T-helper 2 cell treated with Interferon-gamma antibody and Interleukin-4, amounts not matched to agents 5 μg/mL and 100 μg/mL, for 36 hours (primary cell): ENCODE measurements around the gene GNAQ.

Experiments
- DNase-seq: peaks from one replicate; pipeline ENCODE4 v3.0.0; 2021; ENCODE audit warnings: low spot score
- H3K27ac Mint-ChIP-seq: one replicate; pipeline ENCODE4 v1.8.0; 2021; ENCODE audit warnings: mild to moderate bottlenecking, mixed read lengths
- H3K27me3 Mint-ChIP-seq: one replicate; pipeline ENCODE4 v1.8.0; 2021; ENCODE audit warnings: low read depth, mixed read lengths
- H3K36me3 Mint-ChIP-seq: one replicate; pipeline ENCODE4 v1.8.0; 2021; ENCODE audit warnings: low read depth, mixed read lengths
- H3K4me1 Mint-ChIP-seq: one replicate; pipeline ENCODE4 v1.8.0; 2021; ENCODE audit warnings: low read depth, mixed read lengths
- H3K4me3 Mint-ChIP-seq: one replicate; pipeline ENCODE4 v1.8.0; 2022; ENCODE audit warnings: mild to moderate bottlenecking, moderate library complexity, mixed read lengths
- H3K9me3 Mint-ChIP-seq: one replicate; pipeline ENCODE4 v1.8.0; 2021; ENCODE audit warnings: mixed read lengths

GNAQ gene

DNA sequence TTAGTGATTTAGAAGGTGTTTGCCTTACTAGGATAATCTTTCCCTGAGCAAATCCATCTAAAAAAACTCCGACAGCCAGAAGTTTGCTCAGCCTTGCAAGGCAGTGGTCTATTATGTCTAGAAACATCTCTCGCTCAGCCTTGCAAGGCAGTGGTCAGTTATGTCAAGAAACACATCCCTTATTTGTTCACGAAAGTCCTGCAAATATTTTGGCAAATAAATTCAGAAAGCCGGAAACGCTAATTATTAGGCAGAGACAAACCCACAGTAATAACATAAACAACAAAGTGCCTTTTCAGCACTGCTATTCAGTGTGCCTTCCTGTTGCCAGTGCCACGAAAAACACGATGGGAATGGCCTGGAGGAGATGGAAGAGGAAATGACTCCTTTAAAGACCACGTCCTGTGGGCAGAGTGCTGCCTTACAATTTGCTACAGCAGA lies 184.5 kb downstream of the GNAQ start:
- Mint-ChIP-seq H3K4me1 (peaks cover 40% of the 10 kb centered on the region), H3K27me3 (no peaks in the 10 kb centered on the region), H3K4me3 (no peak overlapping the region), H3K36me3 (peaks cover 2% of the 10 kb centered on the region), H3K27ac (no peak overlapping the region), H3K9me3 (no peaks in the 10 kb centered on the region)
- DNase-seq: no peak

DNA sequence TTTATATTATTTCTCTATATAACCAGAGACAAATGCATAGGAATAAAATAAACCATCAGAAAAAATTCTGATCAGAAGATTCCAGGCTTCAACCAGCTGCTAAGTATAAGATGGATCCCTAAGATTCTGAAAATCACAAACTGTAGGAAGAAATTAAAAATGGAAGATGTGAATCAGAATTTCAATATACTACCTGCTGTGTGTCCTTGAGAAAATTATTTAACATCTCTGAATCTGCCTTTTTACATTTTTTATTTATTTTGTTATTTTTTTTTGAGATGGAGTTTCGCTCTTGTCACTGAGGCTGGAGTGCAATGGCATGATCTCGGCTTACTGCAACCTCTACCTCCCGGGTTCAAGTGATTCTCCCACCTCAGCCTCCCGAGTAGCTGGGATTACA lies 187.2 kb downstream of the GNAQ start:
- Mint-ChIP-seq H3K4me3 (no peak overlapping the region), H3K27me3 (no peaks in the 10 kb centered on the region), H3K4me1 (peaks cover 47% of the 10 kb centered on the region), H3K27ac (no peak overlapping the region), H3K9me3 (no peaks in the 10 kb centered on the region), H3K36me3 (peaks cover 3% of the 10 kb centered on the region)
- no peak for DNase-seq

DNA sequence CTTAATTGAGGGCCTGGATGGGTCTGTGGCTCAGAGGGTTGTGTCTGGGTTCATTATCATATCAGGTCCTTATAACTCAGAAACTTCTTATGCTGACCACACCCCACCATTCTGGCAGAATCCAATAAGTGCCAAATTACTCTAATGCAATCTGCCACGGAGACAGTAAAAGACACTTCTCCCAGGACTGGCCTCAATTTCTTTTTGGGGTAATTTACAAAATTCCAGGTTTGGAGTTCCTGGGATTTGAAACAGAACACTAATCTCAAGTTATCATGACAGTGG lies 187.8 kb downstream of the GNAQ start:
- H3K36me3 Mint-ChIP-seq: peaks cover 1% of the 10 kb centered on the region
- peaks cover 45% of the 10 kb centered on the region for H3K4me1 Mint-ChIP-seq
- H3K9me3 Mint-ChIP-seq: no peaks in the 10 kb centered on the region
- H3K27me3 Mint-ChIP-seq: no peaks in the 10 kb centered on the region
- H3K4me3 Mint-ChIP-seq: no peak overlapping the region
- H3K27ac Mint-ChIP-seq: no peak overlapping the region
- DNase-seq: no peak

DNA sequence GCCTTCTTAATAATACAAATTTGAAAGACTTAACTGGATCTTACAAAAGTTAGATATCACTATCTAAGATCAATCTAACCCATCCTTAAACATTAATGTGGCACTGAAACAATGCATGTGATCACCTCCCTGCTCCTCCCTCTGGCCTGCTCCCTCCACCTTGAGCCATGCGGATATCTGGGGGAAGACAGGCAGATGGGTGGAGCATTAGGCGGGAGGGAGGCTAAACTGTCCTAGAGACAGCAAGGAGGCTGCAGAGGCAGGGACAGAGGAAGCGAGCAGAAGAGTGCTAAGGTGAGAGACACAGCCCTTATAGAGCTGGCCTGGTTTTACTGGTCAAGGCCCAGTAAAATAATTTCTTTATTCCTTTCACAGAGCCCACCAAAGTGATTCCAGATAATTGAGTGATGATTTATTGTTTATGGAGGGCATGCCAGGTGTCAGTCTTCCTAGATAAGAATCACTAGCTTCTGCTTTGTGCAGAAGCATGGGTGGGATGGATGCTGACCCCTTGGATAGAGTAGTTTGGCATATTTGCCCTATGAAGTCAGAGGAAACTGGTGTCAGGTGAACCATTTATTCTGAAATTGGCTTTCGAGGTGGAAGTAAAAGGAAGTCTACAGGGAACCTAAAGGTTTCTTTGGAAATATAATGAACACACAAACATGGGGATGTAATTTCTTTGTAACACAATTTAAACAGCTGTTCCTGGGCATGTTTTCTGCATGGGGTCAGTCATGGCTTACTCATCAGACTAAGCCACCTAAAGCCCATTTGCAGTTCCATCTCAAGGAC lies 188.3 kb downstream of the GNAQ start:
- no peak for DNase-seq
- no peak overlapping the region for H3K27ac Mint-ChIP-seq
- no peak overlapping the region for H3K4me3 Mint-ChIP-seq
- no peaks in the 10 kb centered on the region for H3K27me3 Mint-ChIP-seq
- H3K36me3 Mint-ChIP-seq: peaks cover 1% of the 10 kb centered on the region
- peaks cover 41% of the 10 kb centered on the region for H3K4me1 Mint-ChIP-seq
- no peaks in the 10 kb centered on the region for H3K9me3 Mint-ChIP-seq

DNA sequence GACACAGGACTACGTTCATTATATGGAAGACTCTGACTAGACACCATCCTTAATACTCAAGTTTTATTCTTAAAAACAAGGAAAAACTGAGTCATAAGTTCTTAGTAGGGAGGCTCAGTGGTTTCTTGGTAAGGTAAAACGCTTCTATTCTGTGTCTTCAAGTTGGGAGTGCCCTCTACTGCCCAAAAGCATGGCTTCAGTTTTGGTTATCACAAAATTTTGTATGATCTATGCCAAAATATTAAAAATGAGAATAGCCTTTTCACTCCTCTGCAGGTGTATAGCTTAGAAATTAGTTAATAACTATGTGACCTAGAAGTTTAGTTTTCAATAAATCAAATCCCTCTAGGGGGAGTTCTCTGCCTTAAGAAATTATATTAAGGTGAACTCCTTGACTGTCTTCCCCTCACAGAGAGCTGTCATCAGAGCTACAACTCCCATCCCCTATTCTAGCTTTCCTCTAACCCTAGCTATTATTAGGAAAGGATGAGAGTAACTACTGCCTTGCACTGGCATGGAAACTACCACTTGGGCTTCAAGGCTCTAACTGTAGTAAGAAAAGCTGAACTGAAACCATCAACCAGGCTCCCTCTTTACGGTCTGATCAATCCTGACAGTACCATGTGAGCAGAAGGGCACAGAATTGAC lies 189.7 kb downstream of the GNAQ start:
- Mint-ChIP-seq H3K9me3 (no peaks in the 10 kb centered on the region), H3K4me3 (no peak overlapping the region), H3K27me3 (no peaks in the 10 kb centered on the region), H3K27ac (peak overlapping the region; percentile 21), H3K4me1 (peaks cover 27% of the 10 kb centered on the region), H3K36me3 (peaks cover 1% of the 10 kb centered on the region)
- no peak for DNase-seq

DNA sequence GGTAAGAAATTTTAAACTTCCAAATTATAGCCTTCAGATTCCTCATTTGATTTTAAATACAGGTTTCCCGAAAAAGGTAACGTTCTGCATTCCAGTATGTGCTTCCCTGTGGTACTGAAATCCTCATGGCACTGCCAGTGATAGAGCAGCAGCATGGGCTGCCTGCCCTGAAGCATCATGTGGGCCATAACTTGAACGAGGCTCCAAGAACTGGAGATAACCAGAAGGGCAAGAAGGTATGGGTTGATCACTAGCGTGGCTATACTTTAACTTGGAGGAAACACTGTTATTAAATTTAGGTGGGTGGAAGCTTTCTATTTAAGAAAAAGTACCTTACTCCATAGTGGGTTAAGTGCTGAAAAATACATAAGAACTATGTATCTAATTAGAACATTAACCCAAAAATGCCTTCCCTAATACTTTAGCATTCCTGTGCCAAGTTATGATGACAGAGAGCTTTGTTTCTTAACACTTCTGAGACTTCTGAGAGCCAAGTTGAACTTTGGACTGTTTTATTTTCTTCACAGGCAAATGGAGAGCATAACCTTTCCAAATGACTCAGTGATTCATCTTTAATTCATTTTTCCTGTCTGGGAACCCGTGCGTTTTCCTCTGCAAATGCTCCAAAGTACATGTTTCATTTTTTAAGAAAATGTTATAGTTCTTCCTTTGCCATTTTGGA lies 192.0 kb downstream of the GNAQ start:
- Mint-ChIP-seq H3K4me3 (no peak overlapping the region), H3K27me3 (no peaks in the 10 kb centered on the region), H3K4me1 (peaks cover 17% of the 10 kb centered on the region), H3K9me3 (no peaks in the 10 kb centered on the region), H3K36me3 (peaks cover 1% of the 10 kb centered on the region), H3K27ac (no peak overlapping the region)
- DNase-seq: no peak

DNA sequence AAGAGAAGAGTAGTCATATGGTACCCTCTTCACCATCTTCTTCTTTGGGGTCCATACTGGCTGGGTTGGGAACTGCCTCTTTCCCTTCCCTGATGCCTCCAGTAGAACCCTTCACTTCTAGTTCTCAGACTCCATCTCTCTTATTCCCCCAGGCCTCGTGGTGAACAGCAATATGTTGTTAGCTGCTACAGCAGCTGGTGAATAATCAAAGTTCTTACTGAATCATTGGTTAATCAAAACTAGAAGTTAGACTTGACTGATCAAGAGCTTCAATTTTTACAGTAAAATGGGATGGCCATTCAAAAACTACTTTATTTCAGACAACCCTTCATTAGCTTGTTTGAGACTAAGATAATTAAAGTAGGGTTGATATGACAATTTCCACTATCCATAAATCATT lies 192.6 kb downstream of the GNAQ start:
- no peak for DNase-seq
- Mint-ChIP-seq H3K27ac (no peak overlapping the region), H3K4me3 (no peak overlapping the region), H3K4me1 (peaks cover 16% of the 10 kb centered on the region), H3K27me3 (no peaks in the 10 kb centered on the region), H3K36me3 (peaks cover 1% of the 10 kb centered on the region), H3K9me3 (no peaks in the 10 kb centered on the region)

DNA sequence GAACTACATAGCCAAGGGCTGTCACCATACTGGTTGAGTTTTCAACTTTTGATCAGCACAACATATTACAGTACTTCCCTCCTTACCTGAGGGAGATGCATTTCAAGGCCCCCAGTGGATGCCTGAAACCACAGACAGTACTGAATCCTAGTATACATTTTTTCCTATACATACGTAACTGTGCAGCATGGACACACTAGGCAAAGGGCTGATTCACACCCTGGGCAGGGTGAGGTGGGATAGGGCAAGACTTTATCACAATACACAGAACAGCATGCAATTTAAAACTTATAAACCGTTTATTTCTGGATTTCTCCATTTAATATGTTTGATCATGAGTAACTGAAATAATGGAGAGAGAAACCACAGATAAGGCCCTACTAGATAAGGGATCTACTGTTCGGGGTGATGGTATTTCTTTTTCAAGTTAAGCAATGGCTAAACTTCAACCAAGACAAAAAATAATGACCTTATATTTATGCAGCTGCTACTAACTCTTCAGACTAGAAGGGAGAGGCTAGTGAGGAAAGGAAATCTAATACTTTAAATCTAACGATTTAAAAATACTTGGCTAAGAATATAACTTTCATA lies 196.6 kb downstream of the GNAQ start:
- Mint-ChIP-seq H3K27me3 (no peaks in the 10 kb centered on the region), H3K4me1 (no peaks in the 10 kb centered on the region), H3K4me3 (no peak overlapping the region), H3K9me3 (no peaks in the 10 kb centered on the region), H3K27ac (no peak overlapping the region), H3K36me3 (peaks cover 5% of the 10 kb centered on the region)
- no peak for DNase-seq

DNA sequence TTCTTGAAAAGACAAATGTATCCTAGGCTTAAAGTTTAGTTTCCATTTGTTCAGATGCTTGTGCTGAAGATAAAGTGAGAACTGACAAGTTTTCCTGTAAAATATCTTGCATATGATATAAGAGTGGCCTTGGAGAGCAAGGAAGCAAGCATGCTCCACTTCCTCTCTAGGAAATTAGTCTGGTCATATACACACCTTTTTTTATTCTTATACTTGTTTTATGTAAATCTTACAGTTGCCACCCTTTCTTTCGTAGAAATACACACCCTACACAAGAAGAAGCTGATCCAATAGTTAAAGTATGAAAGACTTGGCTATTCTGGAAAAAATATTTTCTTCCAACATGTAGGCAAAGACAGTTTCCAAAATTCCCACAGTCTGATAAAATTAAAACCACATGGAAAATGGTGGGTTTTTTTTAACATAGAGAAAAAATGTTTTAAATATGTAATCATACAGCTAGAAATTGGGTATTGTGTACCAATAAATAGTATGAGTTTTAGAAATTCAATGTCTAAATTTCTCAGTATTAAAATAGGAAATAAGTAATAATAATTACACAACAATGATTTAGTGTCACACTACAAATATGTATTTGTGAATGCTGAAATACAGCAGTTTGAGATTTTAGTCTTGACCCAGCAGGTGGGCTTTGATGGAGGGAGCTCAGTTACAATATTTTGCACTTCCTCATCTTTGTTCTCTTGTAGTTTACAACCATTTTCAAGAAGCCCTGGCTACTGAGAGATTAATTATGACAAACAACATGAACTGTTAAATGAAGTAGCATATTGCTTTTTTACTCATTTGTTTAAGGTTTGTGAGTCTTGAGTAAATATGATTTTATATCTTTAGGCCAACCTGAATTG lies 197.8 kb downstream of the GNAQ start:
- H3K27me3 Mint-ChIP-seq: no peaks in the 10 kb centered on the region
- H3K27ac Mint-ChIP-seq: no peak overlapping the region
- no peak for DNase-seq
- peaks cover 2% of the 10 kb centered on the region for H3K4me1 Mint-ChIP-seq
- H3K4me3 Mint-ChIP-seq: no peak overlapping the region
- H3K9me3 Mint-ChIP-seq: no peaks in the 10 kb centered on the region
- H3K36me3 Mint-ChIP-seq: peaks cover 7% of the 10 kb centered on the region

DNA sequence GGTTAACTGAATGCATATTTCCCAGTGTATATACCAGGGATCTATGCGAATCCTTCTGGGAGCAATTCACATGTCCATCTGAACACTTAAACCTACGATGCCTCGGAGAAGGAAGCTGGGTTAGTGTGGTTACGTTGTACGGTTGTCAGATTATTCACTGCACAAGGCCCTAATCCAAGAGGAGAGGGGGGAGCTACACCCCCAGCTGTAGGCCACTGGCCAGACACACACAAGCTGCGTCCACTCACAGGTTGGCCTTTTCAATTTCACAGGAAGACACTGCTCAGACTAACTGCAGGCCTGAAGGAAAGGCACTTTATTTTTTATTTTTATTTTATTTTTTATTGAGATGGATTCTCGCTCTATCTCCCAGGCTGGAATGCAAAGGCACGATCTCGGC lies 199.0 kb downstream of the GNAQ start:
- H3K4me1 Mint-ChIP-seq: peaks cover 10% of the 10 kb centered on the region
- H3K36me3 Mint-ChIP-seq: peaks cover 7% of the 10 kb centered on the region
- no peaks in the 10 kb centered on the region for H3K9me3 Mint-ChIP-seq
- DNase-seq: no peak
- no peak overlapping the region for H3K4me3 Mint-ChIP-seq
- H3K27ac Mint-ChIP-seq: no peak overlapping the region
- H3K27me3 Mint-ChIP-seq: no peaks in the 10 kb centered on the region

DNA sequence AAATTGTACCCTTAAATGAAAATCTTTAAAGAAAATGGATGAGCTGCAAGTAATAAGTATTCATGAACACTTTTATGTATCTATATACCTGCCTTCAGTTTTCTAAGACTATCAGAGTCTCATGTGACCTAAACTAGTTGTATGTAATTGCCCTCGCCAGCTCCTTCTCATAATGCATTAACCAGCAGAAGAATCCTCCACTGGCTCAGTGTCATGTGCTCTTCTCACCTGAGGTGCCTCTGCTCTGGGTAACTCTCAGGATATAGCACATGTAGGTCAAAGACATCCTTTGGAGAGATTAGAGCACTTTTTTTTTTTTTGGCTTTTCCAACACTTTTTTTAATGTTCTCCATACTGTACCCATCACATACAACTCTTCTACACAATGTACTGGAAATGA lies 199.8 kb downstream of the GNAQ start:
- peaks cover 9% of the 10 kb centered on the region for H3K36me3 Mint-ChIP-seq
- no peak overlapping the region for H3K27ac Mint-ChIP-seq
- no peak overlapping the region for H3K4me3 Mint-ChIP-seq
- H3K27me3 Mint-ChIP-seq: no peaks in the 10 kb centered on the region
- no peak for DNase-seq
- no peaks in the 10 kb centered on the region for H3K9me3 Mint-ChIP-seq
- peaks cover 17% of the 10 kb centered on the region for H3K4me1 Mint-ChIP-seq

DNA sequence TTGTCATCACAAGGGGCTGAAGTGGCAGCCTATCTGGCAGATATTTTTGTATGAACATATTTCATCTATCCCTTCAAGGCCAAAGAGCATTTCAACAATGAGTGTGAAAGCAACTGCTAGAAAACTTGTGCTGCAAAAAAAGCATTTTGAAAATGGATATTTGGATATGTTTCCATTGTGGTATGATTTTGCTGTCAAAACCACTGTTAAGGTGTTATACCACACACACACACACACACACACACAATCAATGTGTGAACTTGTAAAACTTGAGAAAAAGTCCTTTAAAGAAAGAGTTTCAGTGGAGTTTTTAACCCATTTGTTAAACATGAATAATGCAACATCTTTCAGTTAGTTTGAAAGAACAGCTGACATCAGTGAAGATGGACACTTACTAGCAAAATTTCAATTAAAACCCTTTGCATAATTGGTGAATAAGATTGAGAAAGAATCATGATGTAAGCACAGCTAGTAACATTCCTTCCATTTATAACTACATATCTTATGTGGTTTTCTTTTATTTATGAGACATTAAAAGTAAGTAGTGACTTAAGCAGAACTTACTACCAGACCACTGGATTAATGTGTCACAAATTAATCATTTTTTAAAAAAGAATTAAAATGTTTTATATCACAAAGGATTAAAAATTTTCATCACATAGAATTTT lies 200.9 kb downstream of the GNAQ start:
- no peak for DNase-seq
- peaks cover 12% of the 10 kb centered on the region for H3K36me3 Mint-ChIP-seq
- peaks cover 22% of the 10 kb centered on the region for H3K4me1 Mint-ChIP-seq
- no peak overlapping the region for H3K27ac Mint-ChIP-seq
- H3K4me3 Mint-ChIP-seq: no peak overlapping the region
- H3K9me3 Mint-ChIP-seq: no peaks in the 10 kb centered on the region
- H3K27me3 Mint-ChIP-seq: no peaks in the 10 kb centered on the region

DNA sequence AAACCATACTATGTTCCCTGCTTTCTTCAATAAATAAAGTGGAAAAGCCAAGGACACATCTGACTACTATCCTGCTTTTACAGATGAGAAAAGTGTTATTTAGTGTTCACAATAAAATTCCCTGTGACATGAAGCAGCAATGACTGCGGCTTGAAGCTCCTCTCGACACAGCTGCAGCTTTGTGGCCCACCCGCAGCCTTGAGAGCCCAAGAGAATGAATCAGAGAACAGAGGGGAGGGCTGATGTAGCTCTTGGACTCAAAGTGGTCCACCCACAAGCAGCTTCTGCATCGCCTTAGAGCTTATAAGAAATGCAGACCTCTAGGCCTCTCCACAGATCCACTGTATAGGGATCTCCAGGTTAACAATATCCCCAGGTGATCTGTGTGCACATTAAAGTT lies 202.2 kb downstream of the GNAQ start:
- H3K4me1 Mint-ChIP-seq: peaks cover 28% of the 10 kb centered on the region
- DNase-seq: no peak
- H3K36me3 Mint-ChIP-seq: peaks cover 16% of the 10 kb centered on the region
- H3K27ac Mint-ChIP-seq: no peak overlapping the region
- H3K27me3 Mint-ChIP-seq: no peaks in the 10 kb centered on the region
- no peaks in the 10 kb centered on the region for H3K9me3 Mint-ChIP-seq
- H3K4me3 Mint-ChIP-seq: no peak overlapping the region
